Upper lobe of left lung (tissue), 4 donors: ENCODE results near the gene CAND2.

Source experiments
- CTCF ChIP-seq, 6 experiments: fragments of 450-650 bp in 4 of 6; fragments of 200-600 bp in 2 of 6; sonication (generic) in 2 of 6; IDR thresholded peaks; one replicate each; pipeline ENCODE4 v1.5.1; 2016 to 2019; ENCODE audit warnings: antibody characterized with exemption in 6 of 6
- POLR2A ChIP-seq, 4 donors: fragments of 450-650 bp; IDR thresholded peaks; one replicate each; pipeline ENCODE4 v1.5.1; 2016 to 2017; ENCODE audit warnings: antibody characterized with exemption in 4 of 4, mild to moderate bottlenecking in 2 of 4
- POLR2AphosphoS5 ChIP-seq, 2 donors: sonication (generic); formaldehyde crosslinking; IDR thresholded peaks; one replicate each; pipeline ENCODE4 v1.5.1; 2017; ENCODE audit warnings: antibody characterized with exemption in 2 of 2

DNA sequence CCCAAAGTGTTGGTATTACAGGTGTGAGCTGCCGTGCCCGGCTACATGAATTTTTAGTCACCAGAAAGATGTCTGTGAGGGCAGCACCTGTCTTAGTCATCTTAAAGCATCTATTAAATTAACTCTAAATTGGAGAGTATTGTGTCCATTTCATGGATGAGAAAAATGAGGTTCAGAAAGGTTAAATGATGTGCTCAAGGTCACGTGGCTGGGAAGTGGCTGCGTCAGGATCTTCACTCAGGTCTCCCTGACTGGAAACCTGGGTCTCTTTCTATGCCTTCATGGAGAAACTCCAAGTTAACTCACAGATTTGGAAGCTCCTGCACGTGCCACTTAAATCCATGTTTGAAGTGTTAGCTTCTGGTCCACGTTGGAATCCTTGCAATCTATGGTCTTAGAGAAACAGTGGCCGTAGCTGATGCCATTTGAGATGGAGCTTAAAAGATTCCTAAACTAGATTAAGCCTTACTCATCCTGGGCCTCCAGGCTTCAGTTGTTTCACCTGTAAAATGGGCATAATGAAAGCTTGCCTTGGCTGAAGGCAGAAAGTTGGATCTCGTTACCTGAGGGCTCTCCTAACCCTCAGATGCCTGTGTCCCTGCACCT lies 32.2 kb upstream of the CAND2 start:
- no peak for TF ChIP-seq CTCF (IDR thresholded peaks at IDR 0.05)
- TF ChIP-seq POLR2A (IDR thresholded peaks at IDR 0.05), result no peak
- TF ChIP-seq POLR2AphosphoS5 (IDR thresholded peaks at IDR 0.05), result no peak
